SU-DHL-6 (cell line): ENCODE results near the gene AHR.

Experiments used
- H2AFZ ChIP-seq: fragments of 200-600 bp; sonication (generic); 2 replicates; pipeline ENCODE4 v1.6.1; 2014; ENCODE audit warnings: low read depth, mild to moderate bottlenecking, moderate library complexity, mixed read lengths, antibody characterized with exemption, low read length; ENCODE audit not compliant: severe bottlenecking
- H3F3A ChIP-seq: fragments of 200-600 bp; shearing (Covaris generic); 2 replicates; pipeline ENCODE4 v1.6.0; 2016; ENCODE audit warnings: antibody characterized with exemption, mild to moderate bottlenecking; ENCODE audit not compliant: insufficient read depth
- H3K27ac ChIP-seq: fragments of 200-600 bp; sonication (generic); 2 replicates; pipeline ENCODE4 v1.5.1; 2016; ENCODE audit warnings: low read depth, mild to moderate bottlenecking, low read length, moderate library complexity, mixed read lengths
- H3K27me3 ChIP-seq: fragments of 200-600 bp; sonication (generic), shearing (Covaris generic); 2 replicates; pipeline ENCODE4 v1.6.0; 2014; ENCODE audit warnings: mild to moderate bottlenecking, low read length
- H3K36me3 ChIP-seq: fragments of 200-600 bp; sonication (generic); 2 replicates; pipeline ENCODE4 v1.6.1; 2014; ENCODE audit warnings: mild to moderate bottlenecking, low read length, mixed read lengths
- H3K4me2 ChIP-seq: fragments of 300-600, 200-600 bp; shearing (Covaris generic), sonication (generic); 2 replicates; pipeline ENCODE4 v1.6.0; 2014; ENCODE audit warnings: low read length, low read depth, mild to moderate bottlenecking; ENCODE audit not compliant: poor library complexity, severe bottlenecking
- H3K4me3 ChIP-seq: fragments of 200-600 bp; sonication (generic); 2 replicates; pipeline ENCODE4 v1.5.1; 2014; ENCODE audit warnings: antibody characterized with exemption, low read length, mild to moderate bottlenecking, mixed read lengths; ENCODE audit not compliant: insufficient read depth, poor library complexity, severe bottlenecking
- H3K79me2 ChIP-seq: fragments of 200-600 bp; sonication (generic); 2 replicates; pipeline ENCODE4 v1.6.1; 2014; ENCODE audit warnings: mild to moderate bottlenecking, low read length, moderate library complexity; ENCODE audit not compliant: insufficient read depth
- H3K9ac ChIP-seq: fragments of 200-600 bp; sonication (generic); 2 replicates; pipeline ENCODE4 v1.7.0; 2014; ENCODE audit warnings: mild to moderate bottlenecking, low read length
- H3K9me2 ChIP-seq: fragments of 200-600 bp; sonication (generic); replicated peaks from 2 replicates; pipeline ENCODE4 v1.6.1; 2014; ENCODE audit warnings: low read length; ENCODE audit not compliant: insufficient read depth
- H3K9me3 ChIP-seq: fragments of 200-600 bp; sonication (generic); 2 replicates; pipeline ENCODE4 v1.6.1; 2014; ENCODE audit warnings: low read length, mixed read lengths; ENCODE audit not compliant: insufficient read depth
- H4K20me1 ChIP-seq: fragments of 200-600 bp; sonication (generic); 2 replicates; pipeline ENCODE4 v1.6.1; 2014; ENCODE audit warnings: low read depth, mild to moderate bottlenecking, antibody characterized with exemption, low read length, moderate library complexity, mixed read lengths
- EZH2phosphoT487 ChIP-seq: fragments of 200-600 bp; sonication (generic), shearing (Covaris generic); conservative IDR thresholded peaks from 2 replicates; pipeline ENCODE4 v1.6.1; 2018; ENCODE audit warnings: mild to moderate bottlenecking, antibody characterized with exemption, low read length, moderate library complexity, mixed read lengths
- TF ChIP-seq, protein P1 (sequence below): fragments of 200-600 bp; sonication (generic); IDR thresholded peaks from one replicate; pipeline ENCODE4 v1.5.1; 2017; ENCODE audit warnings: antibody characterized with exemption, mild to moderate bottlenecking, low read length, moderate library complexity; ENCODE audit not compliant: insufficient read depth, poor library complexity, severe bottlenecking

The AHR gene

GRCh38 chr7:17313194-17313593, 14.7 kb downstream of the AHR start:
- H3K4me3 ChIP-seq: no peak overlapping the region
- H3K4me2 ChIP-seq: no peak overlapping the region
- no peak overlapping the region for H3K27ac ChIP-seq
- peaks cover 14% of the 10 kb centered on the region for H3K36me3 ChIP-seq
- no peaks in the 10 kb centered on the region for H3F3A ChIP-seq
- H3K27me3 ChIP-seq: no peaks in the 10 kb centered on the region
- TF ChIP-seq, protein P1, sequence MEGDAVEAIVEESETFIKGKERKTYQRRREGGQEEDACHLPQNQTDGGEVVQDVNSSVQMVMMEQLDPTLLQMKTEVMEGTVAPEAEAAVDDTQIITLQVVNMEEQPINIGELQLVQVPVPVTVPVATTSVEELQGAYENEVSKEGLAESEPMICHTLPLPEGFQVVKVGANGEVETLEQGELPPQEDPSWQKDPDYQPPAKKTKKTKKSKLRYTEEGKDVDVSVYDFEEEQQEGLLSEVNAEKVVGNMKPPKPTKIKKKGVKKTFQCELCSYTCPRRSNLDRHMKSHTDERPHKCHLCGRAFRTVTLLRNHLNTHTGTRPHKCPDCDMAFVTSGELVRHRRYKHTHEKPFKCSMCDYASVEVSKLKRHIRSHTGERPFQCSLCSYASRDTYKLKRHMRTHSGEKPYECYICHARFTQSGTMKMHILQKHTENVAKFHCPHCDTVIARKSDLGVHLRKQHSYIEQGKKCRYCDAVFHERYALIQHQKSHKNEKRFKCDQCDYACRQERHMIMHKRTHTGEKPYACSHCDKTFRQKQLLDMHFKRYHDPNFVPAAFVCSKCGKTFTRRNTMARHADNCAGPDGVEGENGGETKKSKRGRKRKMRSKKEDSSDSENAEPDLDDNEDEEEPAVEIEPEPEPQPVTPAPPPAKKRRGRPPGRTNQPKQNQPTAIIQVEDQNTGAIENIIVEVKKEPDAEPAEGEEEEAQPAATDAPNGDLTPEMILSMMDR: no peak
- no peak overlapping the region for H2AFZ ChIP-seq
- peaks cover 13% of the 10 kb centered on the region for H3K79me2 ChIP-seq
- no peaks in the 10 kb centered on the region for H3K9me3 ChIP-seq
- peaks cover 6% of the 10 kb centered on the region; the same call in 1 of the 2 replicates for H4K20me1 ChIP-seq
- H3K9me2 ChIP-seq: no peaks in the 10 kb centered on the region
- no peak overlapping the region for H3K9ac ChIP-seq

DNA sequence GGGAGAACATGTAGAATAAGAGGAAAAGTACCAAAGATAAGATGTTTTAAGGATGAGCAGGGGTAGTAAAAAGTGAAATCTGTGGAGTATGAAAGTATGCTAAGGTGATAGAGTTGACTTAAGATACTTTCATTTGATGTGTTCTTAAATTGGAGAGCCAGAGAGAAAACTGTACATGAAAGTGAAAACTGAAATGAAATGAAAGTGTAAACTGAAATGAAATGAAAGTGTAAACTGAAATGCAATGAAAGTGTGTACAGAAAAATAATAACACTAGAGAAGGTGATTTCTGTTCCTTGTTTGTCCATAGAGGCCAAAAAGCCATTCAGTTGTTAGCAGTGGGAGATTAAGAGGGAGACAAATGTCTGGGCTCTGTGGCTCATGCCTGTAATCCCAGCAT, 17.5 kb downstream of the AHR start:
- TF ChIP-seq, protein P1: no peak
- no peak for TF ChIP-seq EZH2phosphoT487
- Histone ChIP-seq H3K4me2 (no peak overlapping the region), H3F3A (no peaks in the 10 kb centered on the region), H3K79me2 (no peaks in the 10 kb centered on the region), H3K9ac (no peak overlapping the region), H3K9me2 (no peaks in the 10 kb centered on the region), H3K27me3 (no peaks in the 10 kb centered on the region), H3K4me3 (no peak overlapping the region), H3K27ac (no peak overlapping the region), H2AFZ (no peak overlapping the region), H3K36me3 (peaks cover 14% of the 10 kb centered on the region), H4K20me1 (peaks cover 5% of the 10 kb centered on the region; the same call in 1 of the 2 replicates), H3K9me3 (no peaks in the 10 kb centered on the region)

DNA sequence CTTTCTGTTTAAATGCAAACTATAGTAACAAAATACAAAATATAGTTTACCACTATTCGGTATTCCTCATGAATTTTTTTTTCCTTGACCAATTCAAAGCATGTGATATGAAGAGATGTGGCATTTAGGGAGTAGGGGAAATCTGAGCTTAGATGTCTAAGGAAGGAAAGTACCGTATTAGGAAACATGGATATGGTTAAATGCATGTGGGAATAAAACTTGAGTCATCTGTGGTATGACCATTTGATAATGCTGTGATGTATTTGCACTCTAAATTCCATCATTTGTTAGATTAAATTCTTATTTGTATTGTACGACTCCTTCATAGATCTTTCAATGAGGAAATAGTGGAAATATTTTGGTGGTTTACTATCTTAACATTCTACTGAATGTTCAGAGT, 19.7 kb downstream of the AHR start:
- no peaks in the 10 kb centered on the region for H3F3A ChIP-seq
- no peaks in the 10 kb centered on the region for H3K27me3 ChIP-seq
- TF ChIP-seq, protein P1: no peak
- no peak for TF ChIP-seq EZH2phosphoT487
- H3K9ac ChIP-seq: no peak overlapping the region
- H3K4me3 ChIP-seq: no peak overlapping the region
- peaks cover 8% of the 10 kb centered on the region; the same call in 1 of the 2 replicates for H3K36me3 ChIP-seq
- H3K27ac ChIP-seq: no peak overlapping the region
- no peaks in the 10 kb centered on the region for H3K9me2 ChIP-seq
- H3K79me2 ChIP-seq: no peaks in the 10 kb centered on the region
- no peaks in the 10 kb centered on the region for H3K9me3 ChIP-seq
- H4K20me1 ChIP-seq: 0 out of 2 replicates have a peak, but pooled peaks cover 5% of the 10 kb centered on the region
- no peak overlapping the region for H2AFZ ChIP-seq
- H3K4me2 ChIP-seq: no peak overlapping the region
